Smooth muscle cell of the brain vasculature (primary cell): Measurements from ENCODE around the gene PPARD.
A peak's percentile ranks its signal among the peaks of the same experiment; 100 is the strongest.

Source experiments
- DNase-seq: peaks from one replicate; pipeline ENCODE4 v3.0.0-alpha.2; 2012; ENCODE audit warnings: low read depth, low spot score

PPARD gene

GRCh38 chr6:35354361-35355135 is 12.2 kb downstream of the PPARD start:
- DNase-seq, result no peak

- DNase-seq, result no peak
Observed at GRCh38 chr6:35356391-35356790, 14.0 kb downstream of the PPARD start.

DNA sequence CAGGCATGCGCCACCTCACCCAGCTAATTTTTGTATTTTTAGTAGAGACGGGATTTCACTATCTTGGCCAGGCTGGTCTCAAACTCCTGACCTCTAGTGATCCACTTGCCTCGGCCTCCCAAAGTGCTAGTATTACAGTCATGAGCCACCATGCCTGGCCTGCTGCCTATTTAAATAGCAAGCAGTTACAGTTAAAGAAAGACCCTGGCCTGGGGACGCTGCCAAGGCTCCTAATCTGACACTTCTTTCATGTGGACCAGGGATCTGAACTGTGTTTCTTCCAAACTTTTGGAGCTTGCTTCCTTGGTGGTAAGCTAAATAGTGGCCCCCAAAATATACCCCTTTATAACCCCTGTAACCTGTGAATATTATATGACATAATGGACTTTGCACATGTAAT is 15.3 kb downstream of the PPARD start:
- DNase-seq, result no peak

GRCh38 chr6:35358086-35358485 is 15.7 kb downstream of the PPARD start:
- no peak for DNase-seq

DNA sequence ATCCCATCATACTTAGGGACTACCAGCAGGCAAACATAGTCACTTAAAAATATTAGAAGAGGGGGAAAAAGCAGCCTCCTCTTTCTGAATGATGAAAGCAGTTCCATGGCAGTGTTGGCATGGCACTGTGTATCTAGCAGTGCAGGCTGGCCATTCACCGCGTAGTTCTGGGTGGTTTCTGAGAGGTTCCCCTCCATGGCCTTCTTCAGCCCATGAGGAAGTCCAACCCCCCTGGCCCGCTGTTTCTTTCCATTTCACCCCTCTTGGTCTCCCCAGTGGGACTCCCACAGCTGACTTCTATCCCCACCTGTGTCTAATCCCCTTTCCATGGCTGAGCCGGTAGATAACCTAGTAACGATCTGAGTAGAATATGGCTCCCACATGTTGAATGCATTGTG is 17.0 kb downstream of the PPARD start:
- no peak for DNase-seq

DNA sequence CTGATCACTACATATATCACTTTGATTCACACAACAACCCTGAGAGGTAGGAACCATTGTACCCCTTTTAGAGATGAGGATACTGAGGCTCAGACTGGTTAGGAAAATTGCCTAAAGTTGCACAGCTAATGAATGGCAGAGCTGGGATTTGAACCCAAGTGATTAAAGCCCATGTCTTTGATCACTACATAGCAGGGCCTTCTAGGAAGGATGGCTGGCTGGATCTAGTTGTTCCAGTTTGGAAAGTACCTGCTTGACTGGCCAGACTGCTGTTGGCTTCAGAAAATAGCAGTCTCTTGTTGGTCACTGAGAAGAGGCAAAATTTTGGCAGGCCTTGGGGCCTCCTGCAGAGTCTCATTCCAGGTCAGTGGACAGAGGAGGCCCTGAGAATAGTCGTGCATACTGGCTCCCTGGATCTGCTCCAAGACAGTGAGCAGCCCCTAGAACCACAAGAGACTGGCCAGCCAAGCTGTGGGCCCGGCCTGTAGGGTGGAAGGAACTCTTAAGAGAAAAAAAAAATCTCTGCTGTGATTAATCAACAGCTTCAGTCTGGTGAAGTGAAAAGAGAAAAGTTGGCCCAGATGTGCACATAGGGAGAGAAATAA is 17.5 kb downstream of the PPARD start:
- DNase-seq, result peak; percentile 76

DNA sequence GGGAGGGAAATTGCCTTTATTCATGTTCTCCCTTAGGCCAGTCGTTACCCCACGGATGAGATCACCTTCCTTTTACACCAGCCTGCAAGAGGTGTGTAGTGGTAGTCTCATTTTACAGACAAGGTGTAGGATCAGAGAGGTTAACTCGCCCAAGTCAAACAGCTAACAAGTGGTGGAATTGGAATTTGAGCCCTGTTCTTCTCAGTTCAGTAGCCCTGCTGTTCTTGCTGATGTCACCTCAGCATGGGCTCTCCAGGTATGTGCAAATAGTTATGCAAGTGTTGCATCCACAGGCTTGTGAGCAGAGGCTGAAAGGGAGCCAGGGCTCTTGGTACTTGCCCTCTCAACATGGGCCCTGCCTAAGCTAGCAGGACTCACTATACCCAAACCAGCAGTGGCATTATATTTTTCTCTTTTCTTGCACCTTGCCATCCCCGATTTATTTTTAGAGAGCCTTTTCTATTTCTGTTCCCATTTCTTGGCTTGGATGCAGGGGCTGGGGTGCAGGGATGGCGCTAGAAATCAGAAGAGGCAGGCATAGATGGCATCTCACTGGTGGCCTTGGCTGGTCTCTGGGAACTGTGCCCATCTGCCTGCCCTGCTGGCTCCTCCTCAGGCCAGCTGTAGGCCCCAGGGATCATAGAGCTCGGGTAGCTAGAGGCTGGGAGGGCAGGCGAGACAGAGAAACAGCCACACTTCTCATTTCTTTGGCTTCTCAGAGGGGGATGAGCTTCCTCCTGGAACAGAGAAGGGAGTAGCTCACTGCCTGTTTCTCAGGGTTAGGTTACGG is 18.2 kb downstream of the PPARD start:
- DNase-seq, result no peak

- no peak for DNase-seq
Observed at GRCh38 chr6:35362200-35362599, 19.8 kb downstream of the PPARD start.

DNA sequence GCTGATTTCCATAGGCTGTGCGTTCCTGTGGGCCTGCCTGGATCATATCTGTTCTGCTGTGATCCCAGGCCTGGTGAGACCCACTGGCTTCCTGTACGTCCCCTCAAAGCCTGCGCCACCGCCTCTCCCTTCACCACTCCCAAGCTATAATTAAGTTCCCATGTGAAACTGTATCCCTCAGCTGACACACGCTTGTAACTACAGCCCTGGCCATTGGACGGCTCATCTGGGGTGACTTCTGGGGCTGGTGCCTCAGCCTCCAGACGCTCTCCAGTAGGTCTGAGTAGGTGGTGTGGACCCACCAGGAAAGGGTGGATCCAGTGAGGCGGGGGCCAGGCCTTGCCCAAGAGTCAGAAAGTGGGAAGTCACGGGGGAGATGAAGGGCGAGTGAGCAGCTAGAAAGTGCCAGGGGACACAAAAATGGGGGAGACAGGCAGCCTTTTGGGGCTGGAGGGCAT is 21.0 kb downstream of the PPARD start:
- peak; percentile 31 for DNase-seq

DNA sequence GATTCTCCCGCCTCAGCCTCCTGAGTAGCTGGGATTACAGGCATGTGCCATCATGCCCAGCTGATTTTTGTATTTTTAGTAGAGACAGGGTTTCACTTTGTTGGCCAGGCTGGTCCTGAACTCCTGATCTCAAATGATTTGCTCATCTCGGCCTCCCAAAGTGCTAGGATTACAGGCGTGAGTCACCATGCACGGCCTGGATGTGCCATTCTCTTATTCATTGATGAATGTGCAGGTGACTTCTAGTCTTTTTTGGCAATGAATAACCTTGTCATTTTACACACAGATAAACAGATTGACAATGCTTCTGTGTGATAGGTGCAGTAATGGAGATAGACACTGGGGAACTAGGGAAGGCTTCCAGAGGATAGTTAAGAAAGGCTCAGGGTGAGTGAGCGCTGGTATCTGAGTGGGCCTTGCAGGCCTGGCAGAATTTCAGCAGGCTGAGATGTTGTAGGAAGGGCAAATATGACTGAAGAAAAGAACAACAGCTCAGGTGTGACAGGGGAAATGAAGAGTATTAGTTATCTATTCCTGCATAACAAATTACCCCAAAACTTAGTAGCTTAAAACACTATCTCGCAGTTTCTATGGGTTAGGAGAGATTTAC is 23.3 kb downstream of the PPARD start:
- no peak for DNase-seq

DNA sequence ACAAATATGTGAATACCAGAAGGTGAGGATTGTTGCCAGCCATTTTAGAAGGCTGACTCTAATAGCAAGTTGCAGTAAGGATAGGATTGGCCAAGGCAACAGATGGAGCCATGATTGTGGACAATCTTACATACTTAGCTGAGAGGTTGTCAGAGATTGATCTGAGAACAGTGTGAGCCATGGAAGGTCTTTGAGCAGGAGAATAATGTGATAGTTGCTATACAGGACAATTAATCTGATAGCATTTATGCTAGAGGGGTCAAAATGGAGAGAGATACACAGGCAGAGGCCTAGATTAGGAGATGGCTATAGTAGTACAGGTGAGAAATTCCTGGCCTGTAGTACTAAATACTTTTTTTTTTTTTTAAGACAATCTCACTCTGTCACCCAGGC is 23.8 kb downstream of the PPARD start:
- no peak for DNase-seq

DNA sequence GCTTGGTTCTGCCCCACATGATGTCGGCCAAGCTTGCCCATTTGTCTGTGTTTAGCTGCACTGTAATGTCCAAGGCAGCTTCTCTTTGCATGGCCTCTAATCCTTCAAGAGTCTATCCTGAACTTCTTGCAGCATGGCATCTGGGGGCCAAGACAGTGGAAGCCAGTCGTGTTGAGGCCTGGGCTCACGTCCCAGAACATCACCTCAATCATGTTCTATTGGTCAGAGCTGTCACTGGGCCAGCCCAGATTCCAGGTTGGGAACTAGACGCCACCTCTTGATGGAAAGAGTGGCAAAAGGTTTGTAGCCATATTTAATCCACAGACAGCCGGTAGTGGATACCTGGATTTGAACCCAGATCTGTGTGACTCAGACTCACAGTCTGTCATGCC is 25.3 kb downstream of the PPARD start:
- DNase-seq, result no peak

DNA sequence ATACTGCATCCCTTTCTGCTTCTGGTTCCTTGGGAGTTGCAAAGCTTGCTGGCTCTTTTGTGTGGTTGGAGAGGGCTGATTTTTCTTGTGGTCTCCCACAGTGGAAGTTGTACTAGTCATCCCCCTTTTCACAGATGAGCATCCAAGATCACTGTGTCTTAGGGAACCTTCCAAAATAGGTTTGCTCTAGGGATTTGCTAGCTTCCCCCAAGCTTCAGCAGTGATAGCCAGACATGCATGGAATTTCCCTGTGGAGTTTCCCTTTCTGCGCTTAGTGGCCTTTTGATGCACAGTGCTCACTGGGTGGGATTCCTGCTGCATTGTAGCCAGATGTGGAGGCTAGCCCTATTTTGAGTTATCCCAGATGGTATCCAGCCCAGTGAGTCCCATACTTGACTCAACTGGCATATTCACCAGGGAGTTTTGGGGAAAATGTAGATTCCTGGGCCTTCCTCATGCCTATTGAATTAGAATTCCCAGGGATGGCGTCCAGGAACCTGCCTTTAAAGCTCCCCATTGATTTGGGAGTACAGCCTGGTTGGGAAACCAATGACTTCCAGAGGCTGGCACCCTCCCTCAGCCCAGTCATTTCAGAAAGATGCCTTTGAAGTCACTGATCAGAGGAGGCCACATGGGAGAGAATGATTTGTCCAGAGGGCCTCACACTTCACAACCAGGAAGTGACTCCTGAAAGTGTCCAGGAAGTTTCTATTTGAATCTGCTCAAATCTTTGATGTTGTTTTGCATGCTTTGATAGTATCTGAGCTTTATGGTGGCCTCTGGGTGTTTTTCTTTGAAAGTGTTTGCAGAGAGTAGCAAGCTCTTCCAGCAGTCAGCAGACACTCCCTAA is 25.9 kb downstream of the PPARD start:
- DNase-seq, result no peak

DNA sequence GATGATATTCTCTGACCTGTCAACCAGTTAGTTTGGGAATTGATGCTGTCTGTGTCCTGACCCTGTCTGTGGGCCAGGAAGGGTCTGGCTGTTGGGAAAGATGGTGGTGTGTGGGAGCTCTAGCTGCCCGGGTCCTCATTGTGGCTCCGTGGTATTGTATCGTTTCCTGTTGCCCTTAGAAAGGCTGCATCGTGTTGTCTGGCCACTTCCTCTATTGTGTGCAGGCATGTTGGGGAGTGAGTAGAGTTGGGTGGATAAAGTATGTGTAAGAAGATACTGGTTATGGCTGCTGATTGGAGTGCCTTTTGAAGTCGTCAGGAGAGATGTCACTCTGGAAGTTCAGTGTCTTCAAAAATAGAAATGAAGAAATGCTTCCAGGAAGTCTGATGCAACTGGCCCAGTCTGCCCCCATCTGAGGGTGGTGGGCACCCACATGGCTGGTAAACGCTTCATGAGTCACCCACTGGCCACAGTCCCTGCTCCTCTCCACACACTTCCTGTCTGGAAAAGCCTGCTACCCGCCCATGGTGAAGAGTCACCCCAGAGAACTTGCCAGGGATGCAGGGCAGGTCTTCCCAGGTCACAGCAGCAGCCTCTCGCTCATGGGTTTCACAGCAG is 27.9 kb downstream of the PPARD start:
- peak; percentile 65 for DNase-seq

DNA sequence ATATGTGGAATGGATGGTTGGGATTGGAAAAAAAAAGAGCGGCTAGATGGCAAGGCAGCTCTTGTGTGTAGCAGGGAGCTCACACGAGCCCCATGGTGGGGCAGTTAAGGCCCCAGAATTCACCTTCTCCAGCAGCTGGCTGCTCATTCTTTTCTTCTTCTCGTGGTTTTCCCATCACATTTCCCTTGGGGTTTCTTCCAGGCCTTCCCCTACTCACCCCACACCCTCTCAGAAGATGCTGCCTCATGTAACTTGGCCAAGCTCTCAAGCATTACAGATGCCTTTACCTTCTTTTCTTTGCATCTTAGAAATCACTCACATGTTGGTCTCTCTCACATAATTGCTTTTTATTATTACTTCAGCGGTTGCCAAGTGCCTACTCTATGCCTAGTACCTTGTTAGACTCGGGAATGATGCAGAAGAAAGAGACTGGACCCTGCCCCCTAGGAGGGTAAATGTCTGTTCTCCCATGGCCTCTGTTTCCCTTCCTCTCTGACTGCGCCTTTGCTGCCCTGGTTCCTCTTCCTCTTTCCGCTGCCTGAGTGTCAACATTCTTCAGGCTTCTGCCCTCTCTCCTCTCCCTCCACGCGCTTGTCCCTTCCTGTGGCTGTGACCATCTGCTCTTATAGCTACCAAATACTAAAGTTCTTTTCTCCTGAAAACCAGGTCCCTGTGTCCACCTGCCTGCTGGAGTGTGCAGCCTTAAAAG is 28.6 kb downstream of the PPARD start:
- DNase-seq, result no peak

GRCh38 chr6:35371494-35372262 is 29.3 kb downstream of the PPARD start:
- no peak for DNase-seq

DNA sequence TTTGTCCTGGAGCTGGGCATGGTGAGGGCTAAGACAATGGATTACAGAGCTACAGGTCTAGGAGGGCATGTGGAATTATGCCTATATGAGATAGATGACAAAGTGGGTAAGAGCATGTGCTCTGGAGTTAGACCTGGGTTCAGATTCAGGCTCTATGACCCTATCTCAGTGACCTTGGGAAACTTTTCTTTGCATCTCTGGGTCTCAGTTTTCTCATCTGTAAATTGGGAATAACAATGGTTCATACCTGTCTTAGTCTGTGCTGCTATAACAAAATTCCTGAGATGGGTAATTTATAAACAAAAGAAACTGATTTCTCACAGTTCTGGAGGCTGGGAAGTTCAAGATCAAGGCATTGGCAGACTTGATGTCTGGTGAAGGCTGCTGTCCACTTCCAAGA is 30.3 kb downstream of the PPARD start:
- no peak for DNase-seq

- DNase-seq, result no peak
Observed at GRCh38 chr6:35376281-35376680, 33.9 kb downstream of the PPARD start.

DNA sequence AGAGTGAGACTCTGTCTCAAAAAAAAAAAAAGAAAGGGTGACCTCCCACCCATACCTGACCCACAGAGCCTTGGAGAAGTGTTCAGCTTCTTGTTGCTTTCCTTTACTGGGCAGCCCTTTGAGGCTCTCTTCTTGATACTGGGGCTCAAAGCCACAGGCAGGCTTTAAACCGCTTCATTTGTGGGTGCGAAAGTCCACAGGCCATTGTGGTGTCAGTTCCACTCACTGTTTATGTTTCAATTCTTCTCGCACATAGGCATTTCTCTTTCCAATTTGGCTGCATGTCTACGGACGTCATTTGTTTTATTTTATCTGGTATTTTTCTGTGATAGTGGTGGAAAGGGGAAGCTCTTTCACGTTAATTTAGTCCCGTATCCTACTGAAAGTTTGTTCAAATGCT is 34.6 kb downstream of the PPARD start:
- DNase-seq, result no peak
